GM21526 (cell line): ENCODE results near the gene GPR35.
"Not testable (repeated sequence)": the region's sequence is repeated elsewhere in the genome, so short reads cannot be mapped to it uniquely, and the experiment has no call there.

Experiments used
- ATAC-seq: cut with Tn5 transposase; IDR thresholded peaks from one replicate; pipeline ENCODE4 v1.9.1; 2021; ENCODE audit warnings: moderate library complexity; ENCODE audit not compliant: unreplicated experiment, low FRiP score

GPR35 gene

GRCh38 chr2:240650254-240650965 is 25.1 kb downstream of the GPR35 start:
- no peak for ATAC-seq

- ATAC-seq, result no peak
Observed at GRCh38 chr2:240651185-240651584, 25.9 kb downstream of the GPR35 start.

GRCh38 chr2:240655931-240656886 is 30.9 kb downstream of the GPR35 start:
- no peak for ATAC-seq

GRCh38 chr2:240659883-240660282 is 34.6 kb downstream of the GPR35 start:
- not testable (repeated sequence) for ATAC-seq

- ATAC-seq, result no peak
Observed at GRCh38 chr2:240662681-240663080, 37.4 kb downstream of the GPR35 start.

GRCh38 chr2:240663546-240664190 is 38.4 kb downstream of the GPR35 start:
- no peak for ATAC-seq

- no peak for ATAC-seq
Observed at GRCh38 chr2:240664622-240665021, 39.3 kb downstream of the GPR35 start.

GRCh38 chr2:240670402-240670801 is 45.1 kb downstream of the GPR35 start:
- no peak for ATAC-seq

GRCh38 chr2:240670950-240671349 is 45.7 kb downstream of the GPR35 start:
- ATAC-seq, result no peak

GRCh38 chr2:240672076-240672700 is 46.9 kb downstream of the GPR35 start:
- ATAC-seq, result no peak

- no peak for ATAC-seq
Observed at GRCh38 chr2:240672701-240673190, 47.5 kb downstream of the GPR35 start.

- ATAC-seq, result not testable (repeated sequence)
Observed at GRCh38 chr2:240674461-240675184, 49.3 kb downstream of the GPR35 start.

- ATAC-seq, result not testable (repeated sequence)
Observed at GRCh38 chr2:240675345-240675744, 50.1 kb downstream of the GPR35 start.

GRCh38 chr2:240678043-240678442 is 52.8 kb downstream of the GPR35 start:
- not testable (repeated sequence) for ATAC-seq

- ATAC-seq, result not testable (repeated sequence)
Observed at GRCh38 chr2:240678909-240679308, 53.6 kb downstream of the GPR35 start.

- ATAC-seq, result not testable (repeated sequence)
Observed at GRCh38 chr2:240680185-240680584, 54.9 kb downstream of the GPR35 start.
